Central memory CD8-positive, alpha-beta T cell (primary cell): ENCODE data around the gene RILPL2.
A peak's percentile ranks its signal among the peaks of the same experiment; 100 is the strongest.
"Not testable (repeated sequence)": the region's sequence is repeated elsewhere in the genome, so short reads cannot be mapped to it uniquely, and the experiment has no call there.

Source experiments
- ATAC-seq: fragments of 150-1000 bp; cut with Tn5 transposase; replicated peaks from 2 replicates; pipeline ENCODE4 v1.10.0; 2022; ENCODE audit warnings: mild to moderate bottlenecking, moderate FRiP score, moderate number of reproducible peaks; ENCODE audit not compliant: poor library complexity, severe bottlenecking; ENCODE audit errors: extremely low read depth
- DNase-seq, 2 donors: peaks; one replicate each; pipeline ENCODE4 v3.0.0; 2021; ENCODE audit warnings: low spot score in 2 of 2
- H3K27ac Mint-ChIP-seq: one replicate; pipeline ENCODE4 v1.8.0; 2022; ENCODE audit warnings: low read depth, mild to moderate bottlenecking, moderate library complexity, mixed read lengths
- H3K27me3 Mint-ChIP-seq: one replicate; pipeline ENCODE4 v1.8.0; 2022; ENCODE audit warnings: mixed read lengths
- H3K36me3 Mint-ChIP-seq: one replicate; pipeline ENCODE4 v1.8.0; 2022; ENCODE audit warnings: mild to moderate bottlenecking, moderate library complexity, mixed read lengths; ENCODE audit not compliant: insufficient read depth
- H3K4me1 Mint-ChIP-seq: one replicate; pipeline ENCODE4 v1.8.0; 2022; ENCODE audit warnings: mixed read lengths
- H3K4me3 Mint-ChIP-seq: one replicate; pipeline ENCODE4 v1.8.0; 2022; ENCODE audit warnings: mild to moderate bottlenecking, moderate library complexity, mixed read lengths
- H3K9me3 Mint-ChIP-seq: one replicate; pipeline ENCODE4 v1.8.0; 2022; ENCODE audit warnings: mixed read lengths

The RILPL2 gene

GRCh38 chr12:123384318-123384993 lies 52.0 kb downstream of the RILPL2 start:
- ATAC-seq (peak; percentile 4), DNase-seq (no peak)
- peak overlapping the region; percentile 67 for H3K27ac Mint-ChIP-seq
- H3K36me3 Mint-ChIP-seq, result peaks cover 7% of the 10 kb centered on the region
- no peaks in the 10 kb centered on the region for H3K9me3 Mint-ChIP-seq
- H3K27me3 Mint-ChIP-seq, result no peaks in the 10 kb centered on the region
- peak overlapping the region; percentile 96 for H3K4me3 Mint-ChIP-seq
- peaks cover 30% of the 10 kb centered on the region for H3K4me1 Mint-ChIP-seq

GRCh38 chr12:123382684-123383083 lies 53.8 kb downstream of the RILPL2 start:
- no peak for DNase-seq
- ATAC-seq, result no peak
- Mint-ChIP-seq H3K27ac (no peak overlapping the region), H3K27me3 (no peaks in the 10 kb centered on the region), H3K36me3 (peaks cover 5% of the 10 kb centered on the region), H3K9me3 (no peaks in the 10 kb centered on the region), H3K4me1 (peaks cover 23% of the 10 kb centered on the region), H3K4me3 (peak overlapping the region; percentile 54)

- Mint-ChIP-seq H3K27ac (no peak overlapping the region), H3K36me3 (peaks cover 4% of the 10 kb centered on the region), H3K9me3 (no peaks in the 10 kb centered on the region), H3K27me3 (no peaks in the 10 kb centered on the region), H3K4me1 (peaks cover 12% of the 10 kb centered on the region), H3K4me3 (no peak overlapping the region)
- ATAC-seq (no peak), DNase-seq (no peak)
These were observed 57.1 kb downstream of the RILPL2 start for GRCh38 chr12:123379391-123379790.

- not testable (repeated sequence) for H3K27me3 Mint-ChIP-seq, H3K27ac Mint-ChIP-seq, H3K4me3 Mint-ChIP-seq, H3K9me3 Mint-ChIP-seq, DNase-seq, ATAC-seq, H3K4me1 Mint-ChIP-seq, H3K36me3 Mint-ChIP-seq
These were observed 64.1 kb downstream of the RILPL2 start for GRCh38 chr12:123372415-123372814.

- not testable (repeated sequence) for H3K36me3 Mint-ChIP-seq, H3K27me3 Mint-ChIP-seq, H3K9me3 Mint-ChIP-seq, H3K4me3 Mint-ChIP-seq, H3K27ac Mint-ChIP-seq, ATAC-seq, DNase-seq, H3K4me1 Mint-ChIP-seq
These were observed 64.7 kb downstream of the RILPL2 start for GRCh38 chr12:123371667-123372368.

GRCh38 chr12:123369229-123369628 lies 67.3 kb downstream of the RILPL2 start:
- H3K36me3 Mint-ChIP-seq, result peaks cover 8% of the 10 kb centered on the region
- peaks cover 10% of the 10 kb centered on the region for H3K4me1 Mint-ChIP-seq
- H3K27ac Mint-ChIP-seq, result no peak overlapping the region
- no peaks in the 10 kb centered on the region for H3K9me3 Mint-ChIP-seq
- no peaks in the 10 kb centered on the region for H3K27me3 Mint-ChIP-seq
- DNase-seq, result no peak
- no peak overlapping the region for H3K4me3 Mint-ChIP-seq
- ATAC-seq, result no peak

GRCh38 chr12:123368431-123368830 lies 68.1 kb downstream of the RILPL2 start:
- H3K9me3 Mint-ChIP-seq, H3K27ac Mint-ChIP-seq, H3K4me3 Mint-ChIP-seq, H3K27me3 Mint-ChIP-seq, ATAC-seq, DNase-seq: not testable (repeated sequence)
- H3K36me3 Mint-ChIP-seq, result peaks cover 13% of the 10 kb centered on the region
- H3K4me1 Mint-ChIP-seq, result peaks cover 15% of the 10 kb centered on the region

GRCh38 chr12:123367511-123367910 lies 69.0 kb downstream of the RILPL2 start:
- ATAC-seq, result no peak
- Mint-ChIP-seq H3K4me3 (no peak overlapping the region), H3K9me3 (no peaks in the 10 kb centered on the region), H3K4me1 (peaks cover 19% of the 10 kb centered on the region), H3K27ac (no peak overlapping the region), H3K36me3 (peaks cover 15% of the 10 kb centered on the region), H3K27me3 (no peaks in the 10 kb centered on the region)
- no peak for DNase-seq
